ENCODE results near the gene BANP. TPM values are rescaled to one million over a fixed set of nuclear protein-coding genes. Genes with fewer than 3 reads are reported as not detected.
A peak's percentile ranks its signal among the peaks of the same experiment; 100 is the strongest.

The BANP gene
- total RNA-seq, 1 experiment from 2014 or later = 37.2 TPM

DNA sequence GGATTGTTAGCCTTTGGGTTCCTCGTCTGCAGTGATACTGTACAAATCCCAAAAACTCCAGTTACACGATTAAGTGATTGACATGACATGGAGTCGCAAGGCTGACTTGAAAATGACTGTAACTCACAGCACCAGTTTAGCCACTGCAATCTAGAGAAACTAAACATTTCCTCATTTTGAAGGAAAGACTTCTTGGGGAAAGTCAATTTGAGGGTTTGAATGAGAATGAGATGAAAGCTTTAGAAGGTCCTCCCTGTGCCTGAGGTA lies 4.8 kb downstream of the BANP start:
- intact Hi-C loops (cut with micrococcal nuclease) = no loop called here
- no peak overlapping the region for H3K27ac ChIP-seq (ENCODE audit: low read depth, low read length)

More for the DNA sequence above, 4.8 kb downstream of the BANP start:
- no peak overlapping the region for H3K4me3 ChIP-seq (replicated peaks in 1 of 2; ENCODE audit: low read depth in 1 of 2, low read length in 2 of 2)
- H3K36me3 ChIP-seq (ENCODE audit: control insufficient read depth in 1 of 2, insufficient read depth in 2 of 2, low read length in 2 of 2) = peaks cover 0 to 16% of the 10 kb centered on the region in 2 experiments; a peak in 2 of 4 replicates
- ChIA-PET POLR2A (no interaction called here), RAD21 (ENCODE audit: low non-redundant PET in 1 of 2, low total read pairs in 2 of 2, uncharacterized antibody in 2 of 2, unreplicated experiment in 2 of 2) (no interaction called here), CTCF (no interaction called here)
- H3K79me2 ChIP-seq (ENCODE audit: insufficient read depth, low read length) = peaks cover 92% of the 10 kb centered on the region
- DNase-seq (ENCODE audit: low read depth, low spot score) (no peak), ATAC-seq (no peak)
- no peak overlapping the region for H3K4me2 ChIP-seq (ENCODE audit: low read length)
- BruUV-seq (replicated peaks) = no TSS peak
- TF ChIP-seq, protein P1, sequence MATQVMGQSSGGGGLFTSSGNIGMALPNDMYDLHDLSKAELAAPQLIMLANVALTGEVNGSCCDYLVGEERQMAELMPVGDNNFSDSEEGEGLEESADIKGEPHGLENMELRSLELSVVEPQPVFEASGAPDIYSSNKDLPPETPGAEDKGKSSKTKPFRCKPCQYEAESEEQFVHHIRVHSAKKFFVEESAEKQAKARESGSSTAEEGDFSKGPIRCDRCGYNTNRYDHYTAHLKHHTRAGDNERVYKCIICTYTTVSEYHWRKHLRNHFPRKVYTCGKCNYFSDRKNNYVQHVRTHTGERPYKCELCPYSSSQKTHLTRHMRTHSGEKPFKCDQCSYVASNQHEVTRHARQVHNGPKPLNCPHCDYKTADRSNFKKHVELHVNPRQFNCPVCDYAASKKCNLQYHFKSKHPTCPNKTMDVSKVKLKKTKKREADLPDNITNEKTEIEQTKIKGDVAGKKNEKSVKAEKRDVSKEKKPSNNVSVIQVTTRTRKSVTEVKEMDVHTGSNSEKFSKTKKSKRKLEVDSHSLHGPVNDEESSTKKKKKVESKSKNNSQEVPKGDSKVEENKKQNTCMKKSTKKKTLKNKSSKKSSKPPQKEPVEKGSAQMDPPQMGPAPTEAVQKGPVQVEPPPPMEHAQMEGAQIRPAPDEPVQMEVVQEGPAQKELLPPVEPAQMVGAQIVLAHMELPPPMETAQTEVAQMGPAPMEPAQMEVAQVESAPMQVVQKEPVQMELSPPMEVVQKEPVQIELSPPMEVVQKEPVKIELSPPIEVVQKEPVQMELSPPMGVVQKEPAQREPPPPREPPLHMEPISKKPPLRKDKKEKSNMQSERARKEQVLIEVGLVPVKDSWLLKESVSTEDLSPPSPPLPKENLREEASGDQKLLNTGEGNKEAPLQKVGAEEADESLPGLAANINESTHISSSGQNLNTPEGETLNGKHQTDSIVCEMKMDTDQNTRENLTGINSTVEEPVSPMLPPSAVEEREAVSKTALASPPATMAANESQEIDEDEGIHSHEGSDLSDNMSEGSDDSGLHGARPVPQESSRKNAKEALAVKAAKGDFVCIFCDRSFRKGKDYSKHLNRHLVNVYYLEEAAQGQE (IDR thresholded peaks at IDR 0.05; ENCODE audit: low read depth) = no peak
- peak; percentile 3; the same call in 1 of the 2 replicates for TF ChIP-seq POLR2AphosphoS5 (IDR thresholded peaks at IDR 0.05; ENCODE audit: low read depth, low read length)
- no peaks in the 10 kb centered on the region for H4K20me1 ChIP-seq (ENCODE audit: insufficient read depth)
- no peaks in the 10 kb centered on the region for H3K27me3 ChIP-seq (ENCODE audit: insufficient read depth, low read length)
- no peaks in the 10 kb centered on the region for H3K9me2 ChIP-seq (ENCODE audit: insufficient read depth)
- no peak overlapping the region for H3K9ac ChIP-seq (ENCODE audit: low read length)
- peaks cover 7 to 10% of the 10 kb centered on the region in 2 experiments for H3K4me1 ChIP-seq (ENCODE audit: control insufficient read depth in 1 of 2, insufficient read depth in 2 of 2, low read length in 2 of 2)
- no peak overlapping the region for H2AFZ ChIP-seq (ENCODE audit: low read depth, low read length, poor library complexity, severe bottlenecking)
- H3K9me3 ChIP-seq (ENCODE audit: control insufficient read depth in 1 of 2, insufficient read depth in 1 of 2, low read depth in 1 of 2, low read length in 2 of 2) = no peaks in the 10 kb centered on the region

Data from HCT116 (cell line).